RWPE1 (cell line): ENCODE data around the gene DRC3.

ENCODE experiments used
- CTCF ChIA-PET: fragments of 350-600 bp; sonication (Branson Sonifier 250); formaldehyde crosslinking; extraction: SDS; loops from one replicate; lab custom pipeline; 2021; lab: Yijun Ruan, JAX
- POLR2A ChIA-PET: fragments of 400-600 bp; formaldehyde crosslinking; extraction: SDS; loops from one replicate; lab custom pipeline; 2020; ENCODE audit warnings: antibody characterized with exemption; ENCODE audit not compliant: low non-redundant PET; lab: Yijun Ruan, JAX
- DNase-seq: peaks from one replicate; pipeline ENCODE4 v3.0.0; 2012; ENCODE audit warnings: low spot score
- H3K27ac ChIP-seq: fragments of 450-650 bp; 2 replicates; pipeline ENCODE4 v1.5.1; 2017
- TF ChIP-seq, protein P1 (sequence below): fragments of 450-650 bp; conservative IDR thresholded peaks from 2 replicates; pipeline ENCODE4 v1.5.1; 2017; ENCODE audit warnings: low read depth, mild to moderate bottlenecking

Gene DRC3

DNA sequence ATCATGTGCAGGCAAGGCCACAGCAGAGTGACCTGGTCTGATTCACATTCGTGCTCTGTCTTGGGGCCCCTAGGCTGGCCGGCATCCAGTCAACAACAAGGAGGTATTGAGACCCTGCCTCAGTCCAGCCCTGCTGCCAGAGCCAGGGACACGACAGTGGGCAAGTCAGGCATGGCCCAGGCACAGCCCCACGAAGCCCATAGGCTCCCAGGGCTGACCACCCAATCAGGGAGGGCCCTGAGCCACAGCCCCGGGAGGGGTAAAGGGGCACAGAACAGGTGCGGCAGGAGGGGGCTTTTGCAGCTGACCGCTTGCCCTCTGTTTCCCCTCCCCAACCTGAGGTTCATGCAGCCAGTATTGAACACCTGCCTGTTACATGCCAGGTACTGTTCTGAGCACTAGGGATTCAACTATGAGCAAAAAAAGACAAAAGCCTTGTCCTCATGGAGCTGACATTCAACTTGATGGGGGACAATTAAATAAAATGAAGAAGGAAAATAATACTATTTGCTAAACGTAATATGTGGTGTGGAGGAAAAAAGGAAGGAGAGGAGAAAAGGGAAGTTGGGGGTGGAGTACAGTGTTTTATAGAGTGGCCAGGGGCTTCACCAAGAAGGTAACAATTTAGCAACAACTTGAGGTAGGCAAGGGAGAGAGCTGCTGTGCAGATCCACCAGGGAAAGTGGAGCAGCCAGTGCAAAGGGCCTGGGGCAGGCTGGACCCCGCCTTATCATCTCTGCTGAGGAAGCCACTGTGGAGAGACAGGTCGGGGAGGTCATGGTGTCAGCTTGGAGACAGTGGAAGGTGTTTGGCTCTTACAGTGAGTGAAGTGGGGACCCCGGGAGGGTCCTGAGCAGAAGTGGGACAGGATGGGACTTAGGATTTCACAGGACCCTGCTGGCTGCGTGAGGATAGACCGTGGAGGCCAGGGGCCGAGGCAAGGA lies 6.1 kb downstream of the DRC3 start:
- DNase-seq, result no peak
- CTCF ChIA-PET, result no interaction called here
- peak overlapping the region; percentile 32 for H3K27ac ChIP-seq
- TF ChIP-seq, protein P1, sequence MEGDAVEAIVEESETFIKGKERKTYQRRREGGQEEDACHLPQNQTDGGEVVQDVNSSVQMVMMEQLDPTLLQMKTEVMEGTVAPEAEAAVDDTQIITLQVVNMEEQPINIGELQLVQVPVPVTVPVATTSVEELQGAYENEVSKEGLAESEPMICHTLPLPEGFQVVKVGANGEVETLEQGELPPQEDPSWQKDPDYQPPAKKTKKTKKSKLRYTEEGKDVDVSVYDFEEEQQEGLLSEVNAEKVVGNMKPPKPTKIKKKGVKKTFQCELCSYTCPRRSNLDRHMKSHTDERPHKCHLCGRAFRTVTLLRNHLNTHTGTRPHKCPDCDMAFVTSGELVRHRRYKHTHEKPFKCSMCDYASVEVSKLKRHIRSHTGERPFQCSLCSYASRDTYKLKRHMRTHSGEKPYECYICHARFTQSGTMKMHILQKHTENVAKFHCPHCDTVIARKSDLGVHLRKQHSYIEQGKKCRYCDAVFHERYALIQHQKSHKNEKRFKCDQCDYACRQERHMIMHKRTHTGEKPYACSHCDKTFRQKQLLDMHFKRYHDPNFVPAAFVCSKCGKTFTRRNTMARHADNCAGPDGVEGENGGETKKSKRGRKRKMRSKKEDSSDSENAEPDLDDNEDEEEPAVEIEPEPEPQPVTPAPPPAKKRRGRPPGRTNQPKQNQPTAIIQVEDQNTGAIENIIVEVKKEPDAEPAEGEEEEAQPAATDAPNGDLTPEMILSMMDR, result no peak
- POLR2A ChIA-PET, result no interaction called here

DNA sequence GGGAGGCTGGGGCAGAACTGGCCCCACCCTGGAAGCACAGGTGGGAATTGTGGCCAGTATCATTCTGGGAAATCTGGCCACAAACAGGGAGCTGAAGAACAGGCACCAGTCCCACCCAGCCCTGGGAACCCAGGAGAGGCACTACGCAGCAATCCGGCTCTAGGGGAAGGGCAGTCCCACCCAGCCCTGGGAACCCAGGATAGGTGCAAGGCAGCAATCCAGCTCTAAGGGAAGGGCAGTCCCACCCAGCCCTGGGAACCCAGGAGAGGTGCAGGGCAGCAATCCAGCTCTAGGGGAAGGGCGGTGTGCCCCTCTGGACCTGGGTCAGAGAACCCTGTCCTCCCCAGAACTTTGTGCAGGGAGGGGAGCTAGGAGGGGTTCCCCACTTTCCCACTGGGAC lies 7.1 kb downstream of the DRC3 start:
- TF ChIP-seq, protein P1, result no peak
- CTCF ChIA-PET, result no interaction called here
- no peak for DNase-seq
- H3K27ac ChIP-seq, result peak overlapping the region; percentile 32
- POLR2A ChIA-PET, result no interaction called here

DNA sequence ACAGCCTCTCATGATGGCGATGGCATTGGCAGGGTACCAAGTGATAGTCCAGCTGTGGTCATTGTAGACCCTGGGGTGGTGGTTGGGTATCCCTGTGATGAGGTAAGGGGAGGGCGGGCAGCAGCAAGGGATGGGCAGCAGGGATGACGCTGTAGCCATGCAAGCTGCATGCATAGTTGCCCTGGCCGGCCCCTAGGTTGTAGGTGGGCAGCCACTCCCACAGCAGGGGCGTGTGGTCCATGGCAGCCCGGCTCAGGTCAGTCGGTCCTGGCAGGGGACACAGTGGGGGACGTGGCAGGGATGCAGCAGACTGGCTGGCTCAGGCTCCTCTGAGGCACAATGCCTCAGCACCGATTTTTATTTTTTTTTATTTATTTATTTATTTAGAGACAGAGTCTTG lies 8.7 kb downstream of the DRC3 start:
- no peak for DNase-seq
- TF ChIP-seq, protein P1, result no peak
- no peak overlapping the region; the same call in 1 of the 2 replicates for H3K27ac ChIP-seq
- CTCF ChIA-PET, result interaction anchor here (0.6 kb wide), 1 partner anchor 1485 kb away, joined by 3 read pairs; no protein-coding TSS in a partner anchor
- POLR2A ChIA-PET, result no interaction called here

DNA sequence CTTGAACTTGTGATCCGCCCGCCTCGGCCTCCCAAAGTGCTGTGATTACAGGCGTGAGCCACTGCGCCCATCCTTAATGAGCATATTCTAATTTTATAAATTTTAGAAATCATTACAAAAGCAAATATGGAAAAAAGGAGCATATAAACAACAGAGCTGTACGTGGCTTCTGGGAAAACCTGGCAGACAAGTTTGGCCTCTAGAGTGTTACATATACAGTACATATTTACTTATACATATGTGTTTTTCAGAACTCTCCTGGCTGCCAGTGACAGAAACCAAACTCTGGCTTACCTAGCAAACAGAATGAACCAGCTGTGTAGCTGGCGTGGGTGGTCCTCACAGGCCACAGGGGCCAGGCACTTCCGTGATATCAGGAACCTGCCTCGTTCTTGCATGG lies 10.1 kb downstream of the DRC3 start:
- POLR2A ChIA-PET, result no interaction called here
- TF ChIP-seq, protein P1, result no peak
- H3K27ac ChIP-seq, result peak overlapping the region; percentile 54
- no peak for DNase-seq
- CTCF ChIA-PET, result no interaction called here

DNA sequence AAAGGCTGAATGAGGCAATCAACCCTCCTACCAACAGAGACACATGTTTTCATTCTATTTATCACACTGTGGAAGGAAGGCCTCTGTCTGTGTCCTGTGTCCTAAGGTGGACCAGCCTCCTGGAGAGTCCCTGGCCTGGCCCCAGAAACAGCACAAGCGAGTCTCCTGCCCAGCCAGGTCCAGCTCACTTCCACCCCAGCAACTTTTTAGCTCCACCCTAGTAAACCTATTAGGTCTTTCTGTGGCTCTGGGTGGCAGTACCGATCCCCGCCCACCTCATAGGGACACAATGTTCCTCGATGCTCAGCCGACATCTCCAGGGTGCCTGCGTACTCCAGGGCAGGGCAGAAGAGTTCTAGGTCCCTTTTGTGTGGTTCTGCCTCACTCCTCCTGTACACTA lies 10.7 kb downstream of the DRC3 start:
- ChIA-PET POLR2A (no interaction called here), CTCF (no interaction called here)
- peak overlapping the region; percentile 54 for H3K27ac ChIP-seq
- TF ChIP-seq, protein P1, result no peak
- DNase-seq, result no peak

DNA sequence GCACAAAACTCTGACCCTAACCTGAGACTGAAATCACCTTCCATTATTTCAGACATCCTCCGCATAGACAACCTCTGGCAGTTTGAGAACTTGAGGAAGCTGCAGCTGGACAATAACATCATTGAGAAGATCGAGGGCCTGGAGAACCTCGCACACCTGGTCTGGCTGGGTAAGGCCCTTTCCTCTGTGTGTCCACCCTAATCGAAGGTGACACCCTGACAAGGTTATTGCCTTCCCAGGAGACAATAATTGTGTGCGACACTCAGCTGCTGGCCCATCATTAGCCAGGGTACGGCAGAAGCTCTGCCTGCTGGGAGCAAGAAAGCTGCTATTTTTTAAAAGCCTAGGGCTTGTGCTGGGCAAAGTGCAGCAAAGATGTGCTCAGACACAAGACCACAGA lies 11.1 kb downstream of the DRC3 start:
- peak overlapping the region; percentile 54 for H3K27ac ChIP-seq
- POLR2A ChIA-PET, result no interaction called here
- DNase-seq, result no peak
- TF ChIP-seq, protein P1, result no peak
- CTCF ChIA-PET, result no interaction called here
